Mesendoderm (in vitro differentiated cells): Measurements from ENCODE around the gene ABHD6.
"Not testable (repeated sequence)": the region's sequence is repeated elsewhere in the genome, so short reads cannot be mapped to it uniquely, and the experiment has no call there.

Source experiments
- DNase-seq: peaks from one replicate; pipeline ENCODE4 v3.0.0; 2013
- H2AK5ac ChIP-seq: 2 replicates; pipeline ENCODE4 v1.6.1; 2013; ENCODE audit warnings: low read length, inconsistent platforms
- H2BK120ac ChIP-seq: 2 replicates; pipeline ENCODE4 v1.6.1; 2013; ENCODE audit warnings: low read depth, mild to moderate bottlenecking, low read length, moderate library complexity, mixed read lengths
- H2BK15ac ChIP-seq: replicated peaks from 2 replicates; pipeline ENCODE4 v1.6.1; 2013; ENCODE audit warnings: low read depth, mild to moderate bottlenecking, moderate library complexity
- H2BK5ac ChIP-seq: 2 replicates; pipeline ENCODE4 v1.6.1; 2013; ENCODE audit warnings: low read length, inconsistent platforms
- H3K18ac ChIP-seq: 2 replicates; pipeline ENCODE4 v1.6.1; 2013; ENCODE audit warnings: mild to moderate bottlenecking, low read length, mixed read lengths
- H3K23ac ChIP-seq: one replicate; pipeline ENCODE4 v1.6.1; 2013; ENCODE audit warnings: low read length
- H3K27ac ChIP-seq: 2 replicates; pipeline ENCODE4 v1.5.1; 2013; ENCODE audit warnings: low read depth, mild to moderate bottlenecking, inconsistent platforms, low read length, moderate library complexity
- H3K27me3 ChIP-seq: 2 replicates; pipeline ENCODE4 v1.6.1; 2013; ENCODE audit warnings: low read length, control low read depth, mild to moderate bottlenecking, inconsistent platforms; ENCODE audit not compliant: insufficient read depth, poor library complexity
- H3K36me3 ChIP-seq: 2 replicates; pipeline ENCODE4 v1.6.1; 2013; ENCODE audit warnings: low read length, inconsistent platforms; ENCODE audit not compliant: control insufficient read depth, insufficient read depth
- H3K4ac ChIP-seq: one replicate; pipeline ENCODE4 v1.6.1; 2013; ENCODE audit warnings: low read depth, mild to moderate bottlenecking, low read length, moderate library complexity
- H3K4me1 ChIP-seq: 2 replicates; pipeline ENCODE4 v1.6.1; 2013; ENCODE audit warnings: low read depth, low read length, inconsistent platforms; ENCODE audit not compliant: control insufficient read depth
- H3K4me2 ChIP-seq: 2 replicates; pipeline ENCODE4 v1.6.1; 2013; ENCODE audit warnings: low read length
- H3K4me3 ChIP-seq: 2 replicates; pipeline ENCODE4 v1.5.1; 2013; ENCODE audit warnings: mild to moderate bottlenecking, low read length
- H3K56ac ChIP-seq: one replicate; pipeline ENCODE4 v1.6.1; 2013; ENCODE audit warnings: low read length
- H3K79me1 ChIP-seq: 2 replicates; pipeline ENCODE4 v1.6.1; 2013; ENCODE audit warnings: low read length, inconsistent platforms
- H3K79me2 ChIP-seq: 2 replicates; pipeline ENCODE4 v1.6.1; 2013; ENCODE audit warnings: mild to moderate bottlenecking, low read length; ENCODE audit not compliant: control insufficient read depth, insufficient read depth
- H3K9ac ChIP-seq: 2 replicates; pipeline ENCODE4 v1.6.1; 2013; ENCODE audit warnings: low read length, inconsistent platforms
- H4K5ac ChIP-seq: one replicate; pipeline ENCODE4 v1.6.1; 2013; ENCODE audit warnings: low read length
- H4K8ac ChIP-seq: one replicate; pipeline ENCODE4 v1.6.1; 2013; ENCODE audit warnings: low read depth, mild to moderate bottlenecking, control low read depth, low read length, moderate library complexity
- WGBS: extraction: QIAGEN DNeasy Blood & Tissue Kit; methylation state at CpG from one replicate; pipeline ENCODE4 v1.1.7; 2013; ENCODE audit warnings: low lambda C conversion rate, missing lambda C conversion rate; ENCODE audit not compliant: insufficient coverage; ENCODE audit errors: extremely low coverage; 5-methylcytosine and 5-hydroxymethylcytosine counted together

The ABHD6 gene

DNA sequence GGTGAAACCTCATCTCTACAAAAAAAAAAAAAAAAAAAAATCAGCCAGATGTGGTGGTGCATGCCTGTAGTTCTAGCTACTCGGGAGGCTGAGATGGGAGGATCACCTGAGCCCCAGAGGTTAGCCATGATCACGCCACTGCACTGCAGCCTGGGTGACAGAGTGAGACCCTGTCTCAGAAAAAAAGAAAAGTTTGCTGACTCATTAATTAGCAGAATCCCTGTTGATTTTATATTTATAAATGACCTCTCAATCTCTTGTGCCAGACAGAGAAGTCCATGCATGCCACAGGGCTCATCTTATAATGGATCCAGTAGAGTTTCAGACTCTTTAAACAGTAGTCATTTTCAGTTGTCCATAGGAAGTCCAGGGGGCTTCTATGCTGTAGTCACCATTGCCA, 32.9 kb downstream of the ABHD6 start:
- H3K4me1 ChIP-seq: no peaks in the 10 kb centered on the region

DNA sequence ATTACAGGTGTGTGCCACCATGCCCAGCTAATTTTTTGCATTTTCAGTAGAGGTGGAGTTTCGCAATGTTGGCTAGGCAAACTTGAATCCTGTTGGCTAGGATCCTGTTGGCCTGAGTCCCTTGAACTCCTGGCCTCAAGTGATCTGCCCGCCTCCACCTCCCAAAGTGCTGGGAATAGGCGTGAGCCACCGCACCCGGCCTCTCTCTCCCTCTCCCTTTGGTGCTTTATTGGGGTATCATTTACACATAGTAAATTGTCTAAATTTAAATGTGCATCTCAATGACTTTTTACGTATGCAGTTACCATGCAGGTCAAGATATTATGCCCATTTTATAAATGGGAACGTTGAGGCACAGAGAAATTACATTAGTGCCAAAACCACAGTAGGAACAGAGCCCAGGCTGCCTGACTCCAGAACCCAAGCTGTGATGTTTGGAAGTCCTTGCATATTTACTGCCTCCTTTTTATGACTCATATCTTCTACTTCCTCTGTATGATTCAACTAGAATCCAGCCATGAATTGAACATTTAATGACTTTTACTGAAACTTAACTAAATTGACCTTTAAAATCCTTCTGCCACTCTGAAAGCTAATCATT, 34.4 kb downstream of the ABHD6 start:
- no peaks in the 10 kb centered on the region for H3K4me1 ChIP-seq
- H2BK15ac ChIP-seq: no peak overlapping the region
- no peak overlapping the region for H3K18ac ChIP-seq
- no peak overlapping the region for H3K56ac ChIP-seq
- no peaks in the 10 kb centered on the region for H3K27me3 ChIP-seq
- no peak overlapping the region for H4K8ac ChIP-seq
- H2AK5ac ChIP-seq: no peak overlapping the region
- H3K23ac ChIP-seq: no peak overlapping the region
- no peaks in the 10 kb centered on the region for H3K79me2 ChIP-seq
- no peak overlapping the region for H3K4ac ChIP-seq
- no peak overlapping the region for H3K27ac ChIP-seq
- H3K4me2 ChIP-seq: no peak overlapping the region
- H3K4me3 ChIP-seq: no peak overlapping the region
- no peak overlapping the region for H2BK120ac ChIP-seq
- no CpG with 5 or more reads among the region's 7 CpGs for WGBS
- H3K36me3 ChIP-seq: no peaks in the 10 kb centered on the region
- no peaks in the 10 kb centered on the region for H3K79me1 ChIP-seq
- DNase-seq: no peak
- H2BK5ac ChIP-seq: no peak overlapping the region
- H3K9ac ChIP-seq: no peak overlapping the region
- H4K5ac ChIP-seq: no peak overlapping the region

More for the DNA sequence above, 32.9 kb downstream of the ABHD6 start:
- H2AK5ac ChIP-seq: no peak overlapping the region
- no peak overlapping the region for H3K4ac ChIP-seq
- DNase-seq: no peak
- H2BK15ac ChIP-seq: no peak overlapping the region
- no peak overlapping the region for H3K27ac ChIP-seq
- no peak overlapping the region for H3K4me2 ChIP-seq
- no peak overlapping the region for H3K56ac ChIP-seq
- H4K5ac ChIP-seq: no peak overlapping the region
- H3K23ac ChIP-seq: no peak overlapping the region
- no peak overlapping the region for H2BK120ac ChIP-seq
- H3K36me3 ChIP-seq: no peaks in the 10 kb centered on the region
- no peaks in the 10 kb centered on the region for H3K79me2 ChIP-seq
- no CpG with 5 or more reads among the region's 2 CpGs for WGBS
- H3K18ac ChIP-seq: no peak overlapping the region
- H3K9ac ChIP-seq: no peak overlapping the region
- no peak overlapping the region for H4K8ac ChIP-seq
- no peak overlapping the region for H2BK5ac ChIP-seq
- no peaks in the 10 kb centered on the region for H3K27me3 ChIP-seq
- no peak overlapping the region for H3K4me3 ChIP-seq
- H3K79me1 ChIP-seq: no peaks in the 10 kb centered on the region

- H3K4me2 ChIP-seq: no peak overlapping the region
- no peak overlapping the region for H2BK120ac ChIP-seq
- no peaks in the 10 kb centered on the region for H3K36me3 ChIP-seq
- H3K27ac ChIP-seq: no peak overlapping the region
- H3K79me1 ChIP-seq: no peaks in the 10 kb centered on the region
- no peak overlapping the region for H3K18ac ChIP-seq
- H2BK5ac ChIP-seq: no peak overlapping the region
- no peak overlapping the region for H4K5ac ChIP-seq
- no peak overlapping the region for H3K9ac ChIP-seq
- no CpG with 5 or more reads among the region's 3 CpGs for WGBS
- H3K23ac ChIP-seq: no peak overlapping the region
- no peak overlapping the region for H3K4me3 ChIP-seq
- H3K56ac ChIP-seq: no peak overlapping the region
- no peaks in the 10 kb centered on the region for H3K4me1 ChIP-seq
- H3K79me2 ChIP-seq: no peaks in the 10 kb centered on the region
- H3K27me3 ChIP-seq: no peaks in the 10 kb centered on the region
- DNase-seq: no peak
- no peak overlapping the region for H2BK15ac ChIP-seq
- no peak overlapping the region for H3K4ac ChIP-seq
- no peak overlapping the region for H2AK5ac ChIP-seq
- H4K8ac ChIP-seq: no peak overlapping the region
Measured at GRCh38 chr3:58272891-58273290, 35.3 kb downstream of the ABHD6 start.

- H3K4me3 ChIP-seq, DNase-seq, H4K5ac ChIP-seq, H3K4ac ChIP-seq, H2AK5ac ChIP-seq, H2BK120ac ChIP-seq, H4K8ac ChIP-seq, H3K56ac ChIP-seq, H3K36me3 ChIP-seq, H3K79me2 ChIP-seq, H3K27me3 ChIP-seq, H2BK5ac ChIP-seq, H3K27ac ChIP-seq, H3K23ac ChIP-seq, H3K4me2 ChIP-seq, H3K18ac ChIP-seq, H2BK15ac ChIP-seq, H3K4me1 ChIP-seq, H3K9ac ChIP-seq, H3K79me1 ChIP-seq: not testable (repeated sequence)
- no CpG with 5 or more reads among the region's 3 CpGs for WGBS
Measured at GRCh38 chr3:58273362-58273761, 35.8 kb downstream of the ABHD6 start.

- H2BK15ac ChIP-seq: no peak overlapping the region
- H2AK5ac ChIP-seq: no peak overlapping the region
- H3K4ac ChIP-seq: no peak overlapping the region
- no peak overlapping the region for H3K56ac ChIP-seq
- no peak overlapping the region for H2BK5ac ChIP-seq
- H3K4me2 ChIP-seq: no peak overlapping the region
- no peak overlapping the region for H3K23ac ChIP-seq
- H4K5ac ChIP-seq: no peak overlapping the region
- H2BK120ac ChIP-seq: no peak overlapping the region
- no peak overlapping the region for H3K9ac ChIP-seq
- H3K36me3 ChIP-seq: no peaks in the 10 kb centered on the region
- no peak overlapping the region for H4K8ac ChIP-seq
- H3K27ac ChIP-seq: no peak overlapping the region
- no peak overlapping the region for H3K4me3 ChIP-seq
- H3K27me3 ChIP-seq: no peaks in the 10 kb centered on the region
- no CpG with 5 or more reads among the region's 3 CpGs for WGBS
- no peaks in the 10 kb centered on the region for H3K4me1 ChIP-seq
- no peaks in the 10 kb centered on the region for H3K79me2 ChIP-seq
- no peak for DNase-seq
- no peaks in the 10 kb centered on the region for H3K79me1 ChIP-seq
- no peak overlapping the region for H3K18ac ChIP-seq
Measured at GRCh38 chr3:58274027-58274614, 36.5 kb downstream of the ABHD6 start.

DNA sequence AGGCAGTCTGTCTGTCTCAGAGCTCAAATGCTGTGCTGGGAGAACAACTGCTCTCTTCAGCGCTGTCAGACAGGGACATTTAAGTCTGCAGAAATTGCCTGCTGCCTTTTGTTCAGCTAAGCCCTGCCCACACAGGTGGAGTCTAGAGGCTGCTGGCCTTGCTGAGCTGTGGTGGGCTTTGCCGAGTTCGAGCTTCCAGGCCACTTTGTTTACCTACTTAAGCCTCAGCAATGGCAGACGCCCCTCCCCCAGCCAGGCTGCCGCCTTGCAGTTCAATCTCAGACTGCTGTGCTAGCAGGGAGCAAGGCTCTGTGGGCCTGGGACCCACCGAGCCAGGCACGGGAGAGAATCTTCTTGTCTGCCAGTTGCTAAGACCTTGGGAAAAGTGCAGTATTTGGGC, 43.5 kb downstream of the ABHD6 start:
- H4K8ac ChIP-seq: no peak overlapping the region
- no peak overlapping the region for H2BK5ac ChIP-seq
- no peak overlapping the region for H2BK15ac ChIP-seq
- no peak overlapping the region for H3K9ac ChIP-seq
- H2AK5ac ChIP-seq: no peak overlapping the region
- H3K36me3 ChIP-seq: no peaks in the 10 kb centered on the region
- no peak for DNase-seq
- H3K27ac ChIP-seq: no peak overlapping the region
- H3K4me2 ChIP-seq: no peak overlapping the region
- no peaks in the 10 kb centered on the region for H3K27me3 ChIP-seq
- H2BK120ac ChIP-seq: no peak overlapping the region
- H3K4me3 ChIP-seq: no peak overlapping the region
- H3K79me1 ChIP-seq: no peaks in the 10 kb centered on the region
- H3K23ac ChIP-seq: no peak overlapping the region
- H3K4me1 ChIP-seq: no peaks in the 10 kb centered on the region
- H3K56ac ChIP-seq: no peak overlapping the region
- no peak overlapping the region for H4K5ac ChIP-seq
- WGBS: no CpG with 5 or more reads among the region's 7 CpGs
- no peak overlapping the region for H3K4ac ChIP-seq
- H3K18ac ChIP-seq: no peak overlapping the region
- no peaks in the 10 kb centered on the region for H3K79me2 ChIP-seq
